GM12892 (cell line): ENCODE data around the gene RIC1.

Source experiments
- POLR2A ChIP-seq: IDR thresholded peaks from 2 replicates; pipeline ENCODE4 v1.6.1; 2011; ENCODE audit warnings: low read depth, low read length, control low read depth
- POLR2AphosphoS5 ChIP-seq: IDR thresholded peaks from 2 replicates; pipeline ENCODE4 v1.6.1; 2011; ENCODE audit warnings: low read depth, low read length, control low read depth
- TAF1 ChIP-seq: IDR thresholded peaks from 2 replicates; pipeline ENCODE4 v1.6.1; 2011; ENCODE audit warnings: low read depth, mild to moderate bottlenecking, control low read depth, low read length, borderline replicate concordance

DNA sequence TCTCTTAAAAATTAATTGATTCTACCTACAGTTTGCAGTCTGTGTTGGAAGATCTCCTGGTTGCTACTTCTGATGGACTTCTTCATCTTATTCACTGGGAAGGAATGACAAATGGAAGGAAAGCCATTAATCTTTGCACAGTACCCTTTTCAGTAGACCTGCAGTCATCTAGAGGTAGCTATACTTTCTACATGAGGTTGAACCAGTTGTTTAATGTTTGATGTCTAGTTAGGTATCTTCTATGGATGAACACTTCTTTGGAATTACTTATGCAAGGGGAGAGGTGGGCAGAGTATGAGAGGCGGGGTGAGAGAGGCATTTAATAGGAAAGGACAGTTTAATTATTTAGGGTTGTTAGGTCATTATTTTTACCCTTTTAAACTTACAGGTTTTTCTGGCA, 91.2 kb downstream of the RIC1 start:
- TF ChIP-seq POLR2AphosphoS5: no peak
- TF ChIP-seq POLR2A: no peak
- TF ChIP-seq TAF1: no peak
